Neural cell (in vitro differentiated cells): ENCODE measurements around the gene LPA. TPM values are rescaled to one million over a fixed set of nuclear protein-coding genes. Genes with fewer than 3 reads are reported as not detected.

Source experiments
- H2AFZ ChIP-seq: fragments of 200-600, 300-800 bp; sonication (generic), shearing (Covaris generic); 2 replicates; pipeline ENCODE4 v1.6.0; 2014; ENCODE audit warnings: low read depth, mild to moderate bottlenecking, antibody characterized with exemption, low read length, moderate library complexity
- H3F3A ChIP-seq: fragments of 200-600 bp; shearing (Covaris generic); 2 replicates; pipeline ENCODE4 v1.6.1; 2016; ENCODE audit warnings: mild to moderate bottlenecking, moderate library complexity, mixed read lengths, antibody characterized with exemption, low read length; ENCODE audit not compliant: insufficient read depth, poor library complexity, severe bottlenecking
- H3K27ac ChIP-seq: fragments of 200-600, 300-800 bp; sonication (generic), shearing (Covaris generic); 2 replicates; pipeline ENCODE4 v1.5.1; 2014; ENCODE audit warnings: mild to moderate bottlenecking, low read length, moderate library complexity
- H3K27me3 ChIP-seq: fragments of 300-800, 200-600 bp; sonication (generic), shearing (Covaris generic); 2 replicates; pipeline ENCODE4 v1.6.0; 2014; ENCODE audit warnings: mild to moderate bottlenecking, low read depth, low read length, moderate library complexity; ENCODE audit not compliant: insufficient read depth
- H3K36me3 ChIP-seq: fragments of 300-800, 200-600 bp; sonication (generic), shearing (Covaris generic); 2 replicates; pipeline ENCODE4 v1.5.1; 2014; ENCODE audit warnings: mild to moderate bottlenecking, antibody characterized with exemption, low read length, moderate library complexity; ENCODE audit not compliant: insufficient read depth
- H3K4me2 ChIP-seq: fragments of 300-800, 200-600 bp; sonication (generic), shearing (Covaris generic); 2 replicates; pipeline ENCODE4 v1.6.0; 2014; ENCODE audit warnings: mild to moderate bottlenecking, low read length
- H3K4me3 ChIP-seq: fragments of 300-800, 200-600 bp; sonication (generic), shearing (Covaris generic); 2 replicates; pipeline ENCODE4 v1.5.1; 2014; ENCODE audit warnings: mild to moderate bottlenecking, low read length, moderate library complexity
- H3K79me2 ChIP-seq: fragments of 200-600 bp; shearing (Covaris generic); replicated peaks from 2 replicates; pipeline ENCODE4 v1.6.0; 2014; ENCODE audit warnings: mild to moderate bottlenecking, low read length, moderate library complexity; ENCODE audit not compliant: insufficient read depth
- H3K9ac ChIP-seq: fragments of 300-800, 200-600 bp; sonication (generic), shearing (Covaris generic); 2 replicates; pipeline ENCODE4 v1.6.1; 2016; ENCODE audit warnings: mild to moderate bottlenecking, low read length, mixed read lengths
- H3K9me2 ChIP-seq: fragments of 200-600 bp; shearing (Covaris generic); 2 replicates; pipeline ENCODE4 v1.6.1; 2016; ENCODE audit warnings: mild to moderate bottlenecking, low read length, mixed read lengths; ENCODE audit not compliant: insufficient read depth
- H3K9me3 ChIP-seq: fragments of 200-600, 300-800 bp; sonication (generic), shearing (Covaris generic); 2 replicates; pipeline ENCODE4 v1.6.1; 2016; ENCODE audit warnings: mild to moderate bottlenecking, mixed run types, low read length, moderate library complexity, mixed read lengths
- H4K20me1 ChIP-seq: fragments of 200-600 bp; shearing (Covaris generic); 2 replicates; pipeline ENCODE4 v1.6.1; 2016; ENCODE audit warnings: mild to moderate bottlenecking, mixed run types; ENCODE audit not compliant: insufficient read depth
- EP300 ChIP-seq: fragments of 450-650 bp; conservative IDR thresholded peaks from 2 replicates; pipeline ENCODE4 v1.6.1; 2014; ENCODE audit warnings: antibody characterized with exemption, mild to moderate bottlenecking, moderate library complexity; ENCODE audit not compliant: poor library complexity, severe bottlenecking
- EZH2 ChIP-seq: fragments of 200-600, 300-800 bp; shearing (Covaris generic), sonication (generic); IDR thresholded peaks from 2 replicates; pipeline ENCODE4 v1.6.1; 2014; ENCODE audit warnings: antibody characterized with exemption, low read length, borderline replicate concordance, mild to moderate bottlenecking; ENCODE audit not compliant: insufficient read depth, poor library complexity, severe bottlenecking
- MXI1 ChIP-seq: fragments of 450-650 bp; conservative IDR thresholded peaks from 2 replicates; pipeline ENCODE4 v1.6.1; 2014; ENCODE audit warnings: antibody characterized with exemption, mild to moderate bottlenecking; ENCODE audit not compliant: poor library complexity, severe bottlenecking
- POLR2AphosphoS5 ChIP-seq: IDR thresholded peaks from 2 replicates; pipeline ENCODE4 v1.6.1; 2012
- RAD21 ChIP-seq: fragments of 450-650 bp; conservative IDR thresholded peaks from 2 replicates; pipeline ENCODE4 v1.6.1; 2014; ENCODE audit warnings: antibody characterized with exemption, mild to moderate bottlenecking, moderate library complexity
- SMC3 ChIP-seq: fragments of 450-650 bp; conservative IDR thresholded peaks from 2 replicates; pipeline ENCODE4 v1.6.1; 2014; ENCODE audit warnings: antibody characterized with exemption, mild to moderate bottlenecking, moderate library complexity; ENCODE audit not compliant: poor library complexity
- TAF1 ChIP-seq: IDR thresholded peaks from 2 replicates; pipeline ENCODE4 v1.6.1; 2012; ENCODE audit warnings: low read depth
- polyA plus RNA-seq: library from polyadenylated mRNA; depleted of rRNA; stranded (reverse); fragments of >200 nt; gene quantifications from 2 replicates; pipeline ENCODE4 v1.2.3, GENCODE V29; 2014
- TF ChIP-seq, protein P1 (sequence below): IDR thresholded peaks from 2 replicates; pipeline ENCODE4 v1.6.1; 2012; ENCODE audit warnings: borderline replicate concordance
- TF ChIP-seq, protein P2 (sequence below): fragments of 450-650 bp; IDR thresholded peaks from 2 replicates; pipeline ENCODE4 v1.5.1; 2014; ENCODE audit warnings: antibody characterized with exemption, mild to moderate bottlenecking, moderate library complexity; ENCODE audit not compliant: poor library complexity, severe bottlenecking

The LPA gene
- polyA plus RNA-seq, 1 donor from 2014 or later: not detected

DNA sequence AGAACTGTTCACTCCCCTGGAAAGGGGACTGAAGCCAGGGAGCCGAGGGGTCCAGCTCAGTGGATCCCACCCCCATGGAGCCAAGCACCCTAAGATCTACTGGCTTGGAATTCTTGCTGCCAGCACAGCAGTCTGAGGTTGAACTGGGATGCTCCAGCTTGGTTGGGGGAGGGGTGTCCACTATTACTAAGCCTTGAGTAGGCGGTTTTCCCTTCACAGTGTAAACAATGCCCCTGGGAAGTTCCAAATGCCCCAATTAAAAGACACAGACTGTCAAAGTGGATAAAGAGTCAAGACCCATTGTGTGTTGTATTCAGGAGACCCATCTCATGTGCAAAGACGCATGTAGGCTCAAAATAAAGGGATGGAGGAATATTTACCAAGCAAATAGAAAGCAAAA lies 150.2 kb downstream of the LPA start:
- Histone ChIP-seq H3K36me3 (no peaks in the 10 kb centered on the region), H3K4me3 (no peak overlapping the region), H3K9ac (no peak overlapping the region), H3K9me3 (no peaks in the 10 kb centered on the region), H3K4me2 (no peak overlapping the region), H3K27me3 (no peaks in the 10 kb centered on the region), H3F3A (no peaks in the 10 kb centered on the region), H3K27ac (no peak overlapping the region), H3K9me2 (no peaks in the 10 kb centered on the region), H2AFZ (no peak overlapping the region), H3K79me2 (no peaks in the 10 kb centered on the region), H4K20me1 (no peaks in the 10 kb centered on the region)
- TF ChIP-seq, protein P1, sequence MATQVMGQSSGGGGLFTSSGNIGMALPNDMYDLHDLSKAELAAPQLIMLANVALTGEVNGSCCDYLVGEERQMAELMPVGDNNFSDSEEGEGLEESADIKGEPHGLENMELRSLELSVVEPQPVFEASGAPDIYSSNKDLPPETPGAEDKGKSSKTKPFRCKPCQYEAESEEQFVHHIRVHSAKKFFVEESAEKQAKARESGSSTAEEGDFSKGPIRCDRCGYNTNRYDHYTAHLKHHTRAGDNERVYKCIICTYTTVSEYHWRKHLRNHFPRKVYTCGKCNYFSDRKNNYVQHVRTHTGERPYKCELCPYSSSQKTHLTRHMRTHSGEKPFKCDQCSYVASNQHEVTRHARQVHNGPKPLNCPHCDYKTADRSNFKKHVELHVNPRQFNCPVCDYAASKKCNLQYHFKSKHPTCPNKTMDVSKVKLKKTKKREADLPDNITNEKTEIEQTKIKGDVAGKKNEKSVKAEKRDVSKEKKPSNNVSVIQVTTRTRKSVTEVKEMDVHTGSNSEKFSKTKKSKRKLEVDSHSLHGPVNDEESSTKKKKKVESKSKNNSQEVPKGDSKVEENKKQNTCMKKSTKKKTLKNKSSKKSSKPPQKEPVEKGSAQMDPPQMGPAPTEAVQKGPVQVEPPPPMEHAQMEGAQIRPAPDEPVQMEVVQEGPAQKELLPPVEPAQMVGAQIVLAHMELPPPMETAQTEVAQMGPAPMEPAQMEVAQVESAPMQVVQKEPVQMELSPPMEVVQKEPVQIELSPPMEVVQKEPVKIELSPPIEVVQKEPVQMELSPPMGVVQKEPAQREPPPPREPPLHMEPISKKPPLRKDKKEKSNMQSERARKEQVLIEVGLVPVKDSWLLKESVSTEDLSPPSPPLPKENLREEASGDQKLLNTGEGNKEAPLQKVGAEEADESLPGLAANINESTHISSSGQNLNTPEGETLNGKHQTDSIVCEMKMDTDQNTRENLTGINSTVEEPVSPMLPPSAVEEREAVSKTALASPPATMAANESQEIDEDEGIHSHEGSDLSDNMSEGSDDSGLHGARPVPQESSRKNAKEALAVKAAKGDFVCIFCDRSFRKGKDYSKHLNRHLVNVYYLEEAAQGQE: no peak
- TF ChIP-seq MXI1 (no peak), EP300 (no peak)

DNA sequence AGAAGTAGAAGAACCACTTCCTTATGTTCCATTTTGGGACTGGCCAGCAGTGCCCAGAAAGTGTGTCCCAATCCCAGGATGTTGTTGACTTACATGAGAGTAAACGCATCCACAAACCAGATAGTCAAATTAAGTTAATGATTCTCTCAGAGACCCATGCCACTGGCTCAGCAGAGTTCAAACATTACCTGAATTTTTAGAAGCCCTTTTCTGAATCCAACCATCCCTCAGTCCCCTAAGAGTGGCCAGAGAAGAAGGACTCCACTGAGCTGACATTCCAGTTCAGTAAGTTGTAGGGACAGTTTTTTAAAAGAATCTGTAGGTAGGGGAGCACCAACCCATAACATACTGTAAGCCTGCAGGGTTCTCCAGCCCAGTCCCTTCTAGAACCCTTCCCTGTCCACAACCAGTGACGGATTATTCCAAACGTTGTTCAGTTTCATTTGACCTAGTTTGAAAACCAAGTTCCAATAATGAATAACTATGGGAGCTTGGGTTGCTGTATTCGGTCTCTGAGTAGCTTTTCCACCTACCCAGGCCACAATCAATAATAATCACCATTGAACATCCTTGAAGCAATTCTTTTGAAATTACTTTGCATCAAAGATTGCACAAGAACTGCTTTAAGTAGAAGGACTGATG lies 153.0 kb downstream of the LPA start:
- Histone ChIP-seq H3K9ac (no peak overlapping the region), H3K9me3 (no peaks in the 10 kb centered on the region), H2AFZ (no peak overlapping the region), H3K79me2 (no peaks in the 10 kb centered on the region), H3K9me2 (no peaks in the 10 kb centered on the region), H3K4me3 (no peak overlapping the region), H3K36me3 (no peaks in the 10 kb centered on the region), H4K20me1 (no peaks in the 10 kb centered on the region), H3K4me2 (no peak overlapping the region), H3K27me3 (no peaks in the 10 kb centered on the region), H3F3A (no peaks in the 10 kb centered on the region), H3K27ac (no peak overlapping the region)
- TF ChIP-seq POLR2AphosphoS5 (no peak), MXI1 (no peak), SMC3 (no peak), RAD21 (no peak), EP300 (no peak), EZH2 (no peak), TAF1 (no peak)
- TF ChIP-seq, protein P1: no peak
- TF ChIP-seq, protein P2, sequence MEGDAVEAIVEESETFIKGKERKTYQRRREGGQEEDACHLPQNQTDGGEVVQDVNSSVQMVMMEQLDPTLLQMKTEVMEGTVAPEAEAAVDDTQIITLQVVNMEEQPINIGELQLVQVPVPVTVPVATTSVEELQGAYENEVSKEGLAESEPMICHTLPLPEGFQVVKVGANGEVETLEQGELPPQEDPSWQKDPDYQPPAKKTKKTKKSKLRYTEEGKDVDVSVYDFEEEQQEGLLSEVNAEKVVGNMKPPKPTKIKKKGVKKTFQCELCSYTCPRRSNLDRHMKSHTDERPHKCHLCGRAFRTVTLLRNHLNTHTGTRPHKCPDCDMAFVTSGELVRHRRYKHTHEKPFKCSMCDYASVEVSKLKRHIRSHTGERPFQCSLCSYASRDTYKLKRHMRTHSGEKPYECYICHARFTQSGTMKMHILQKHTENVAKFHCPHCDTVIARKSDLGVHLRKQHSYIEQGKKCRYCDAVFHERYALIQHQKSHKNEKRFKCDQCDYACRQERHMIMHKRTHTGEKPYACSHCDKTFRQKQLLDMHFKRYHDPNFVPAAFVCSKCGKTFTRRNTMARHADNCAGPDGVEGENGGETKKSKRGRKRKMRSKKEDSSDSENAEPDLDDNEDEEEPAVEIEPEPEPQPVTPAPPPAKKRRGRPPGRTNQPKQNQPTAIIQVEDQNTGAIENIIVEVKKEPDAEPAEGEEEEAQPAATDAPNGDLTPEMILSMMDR: no peak
